Suprapubic skin (tissue), 3 donors: Measurements from ENCODE around the gene SBNO2.

Experiments used
- CTCF ChIP-seq, 2 donors: fragments of 200-600 bp in 1 of 2; fragments of 450-650 bp in 1 of 2; sonication (generic) in 1 of 2; IDR thresholded peaks; one replicate each; pipeline ENCODE4 v1.5.1; 2016 to 2019; ENCODE audit warnings: antibody characterized with exemption in 2 of 2, mild to moderate bottlenecking in 1 of 2, moderate library complexity in 1 of 2
- POLR2AphosphoS5 ChIP-seq, 3 donors: sonication (generic); formaldehyde crosslinking; IDR thresholded peaks; one replicate each; pipeline ENCODE4 v1.6.1; 2017; ENCODE audit warnings: antibody characterized with exemption in 3 of 3

- TF ChIP-seq CTCF (IDR thresholded peaks at IDR 0.05) (no peak), POLR2AphosphoS5 (IDR thresholded peaks at IDR 0.05) (no peak)
Observed at GRCh38 chr19:1166872-1167573, 7.0 kb downstream of the SBNO2 start.
